GM19099 (cell line): ENCODE measurements around the gene MYO1D.

Experiments used
- POLR2A ChIP-seq: IDR thresholded peaks from 3 replicates; pipeline ENCODE4 v1.6.1; 2011; ENCODE audit warnings: low read depth; ENCODE audit not compliant: insufficient read length; ENCODE audit errors: extremely low read depth

The MYO1D gene

GRCh38 chr17:32523017-32523680 is 353.8 kb downstream of the MYO1D start:
- TF ChIP-seq POLR2A = no peak

- no peak for TF ChIP-seq POLR2A
Measured at GRCh38 chr17:32520737-32521404, 356.1 kb downstream of the MYO1D start.

- TF ChIP-seq POLR2A = peak; percentile 58
Measured at GRCh38 chr17:32520104-32520701, 356.7 kb downstream of the MYO1D start.

GRCh38 chr17:32519228-32520103 is 357.5 kb downstream of the MYO1D start:
- TF ChIP-seq POLR2A = no peak

- TF ChIP-seq POLR2A = no peak
Measured at GRCh38 chr17:32518646-32519227, 358.2 kb downstream of the MYO1D start.

- TF ChIP-seq POLR2A = no peak
Measured at GRCh38 chr17:32517982-32518381, 358.9 kb downstream of the MYO1D start.

- no peak for TF ChIP-seq POLR2A
Measured at GRCh38 chr17:32516940-32517701, 359.8 kb downstream of the MYO1D start.

- no peak for TF ChIP-seq POLR2A
Measured at GRCh38 chr17:32516450-32516849, 360.5 kb downstream of the MYO1D start.

- no peak for TF ChIP-seq POLR2A
Measured at GRCh38 chr17:32515677-32516383, 361.1 kb downstream of the MYO1D start.

- TF ChIP-seq POLR2A = no peak
Measured at GRCh38 chr17:32514606-32515005, 362.3 kb downstream of the MYO1D start.

- TF ChIP-seq POLR2A = no peak
Measured at GRCh38 chr17:32513579-32513978, 363.3 kb downstream of the MYO1D start.

- TF ChIP-seq POLR2A = no peak
Measured at GRCh38 chr17:32512328-32512727, 364.6 kb downstream of the MYO1D start.

GRCh38 chr17:32510466-32510865 is 366.5 kb downstream of the MYO1D start:
- no peak for TF ChIP-seq POLR2A

- no peak for TF ChIP-seq POLR2A
Measured at GRCh38 chr17:32508926-32509325, 368.0 kb downstream of the MYO1D start.
